ENCODE data around the gene BCAS3.

GRCh38 chr17:60730273-60730672 is 52.6 kb downstream of the BCAS3 start:
- TF ChIP-seq CTCF (IDR thresholded peaks at IDR 0.05) (no peak), POLR2A (IDR thresholded peaks at IDR 0.05) (no peak), EP300 (IDR thresholded peaks at IDR 0.05) (no peak)

All from ovary (tissue), 3 donors.